HepG2 (cell line): Measurements from ENCODE around the gene P2RX3. TPM values are rescaled to one million over a fixed set of nuclear protein-coding genes. Genes with fewer than 3 reads are reported as not detected.

Experiments used
- GRHL1 ChIP-seq: sonication (generic); formaldehyde crosslinking; conservative IDR thresholded peaks from 2 replicates; pipeline ENCODE4 v1.8.0; 2022; ENCODE audit warnings: missing genetic modification reagents
- MED13 ChIP-seq: sonication (generic); formaldehyde crosslinking; IDR thresholded peaks from 2 replicates; pipeline ENCODE4 v1.5.0; 2020; ENCODE audit warnings: missing genetic modification reagents
- MXD4 ChIP-seq: IDR thresholded peaks from 2 replicates; pipeline ENCODE4 v1.6.1; 2016; ENCODE audit warnings: mild to moderate bottlenecking, missing biosample characterization, missing genetic modification reagents
- SMAD1 ChIP-seq: sonication (generic); formaldehyde crosslinking; IDR thresholded peaks from 2 replicates; pipeline ENCODE4 v1.4.0; 2020; ENCODE audit warnings: missing genetic modification reagents, low read depth, mild to moderate bottlenecking, borderline replicate concordance
- U2AF2 ChIP-seq: fragments of 200-400 bp; formaldehyde crosslinking; IDR thresholded peaks from 2 replicates; pipeline ENCODE4 v1.6.1; 2017; ENCODE audit warnings: low read depth, mild to moderate bottlenecking, low read length
- ZBTB46 ChIP-seq: sonication (generic); formaldehyde crosslinking; IDR thresholded peaks from 2 replicates; pipeline ENCODE4 v1.4.0; 2020; ENCODE audit warnings: mild to moderate bottlenecking, missing genetic modification reagents, borderline replicate concordance
- ZFX ChIP-seq: sonication (generic); formaldehyde crosslinking; IDR thresholded peaks from 2 replicates; pipeline ENCODE4 v1.4.0; 2020; ENCODE audit warnings: mild to moderate bottlenecking, low read depth, missing genetic modification reagents, moderate library complexity
- ZMAT3 ChIP-seq: sonication (generic); formaldehyde crosslinking; conservative IDR thresholded peaks from 2 replicates; pipeline ENCODE4 v1.7.0; 2021; ENCODE audit warnings: missing genetic modification reagents
- ZNF121 ChIP-seq: sonication (generic); formaldehyde crosslinking; IDR thresholded peaks from 2 replicates; pipeline ENCODE4 v1.5.0; 2020; ENCODE audit warnings: mild to moderate bottlenecking, missing genetic modification reagents
- ZNF777 ChIP-seq: sonication (generic); formaldehyde crosslinking; IDR thresholded peaks from 2 replicates; pipeline ENCODE4 v1.4.0; 2020; ENCODE audit warnings: missing genetic modification reagents
- ZNF781 ChIP-seq: sonication (generic); formaldehyde crosslinking; IDR thresholded peaks from 2 replicates; pipeline ENCODE4 v1.5.1; 2020; ENCODE audit warnings: borderline replicate concordance, mild to moderate bottlenecking, missing genetic modification reagents; ENCODE audit errors: not compliant biosample characterization
- ZSCAN20 ChIP-seq: sonication (generic); formaldehyde crosslinking; IDR thresholded peaks from 2 replicates; pipeline ENCODE4 v1.4.0; 2020; ENCODE audit warnings: missing genetic modification reagents, mild to moderate bottlenecking, borderline replicate concordance
- ZZZ3 ChIP-seq: sonication (generic); formaldehyde crosslinking; IDR thresholded peaks from 2 replicates; pipeline ENCODE4 v1.4.0; 2020; ENCODE audit warnings: missing genetic modification reagents, mild to moderate bottlenecking, borderline replicate concordance
- polyA plus RNA-seq, 8 experiments: library from polyadenylated mRNA; depleted of rRNA in 3 of 8; stranded (reverse) in 7 of 8; unstranded in 1 of 8; fragments of >200 nt; fragmentation: Illumina TruSeq in 4 of 8; extraction: Trizol in 4 of 8; gene quantifications; 2 replicates each; pipeline versions ENCODE4 v1.2.1 to v1.2.3, GENCODE V29; 2011 to 2016; ENCODE audit warnings: low read depth in 4 of 8, missing spikeins in 1 of 8, mixed read lengths in 1 of 8; ENCODE audit not compliant: insufficient read depth in 1 of 8
- total RNA-seq, 5 experiments: library from RNA; depleted of rRNA; stranded (reverse); fragments of >200 nt; fragmentation: Illumina TruSeq; extraction: Trizol; gene quantifications; 2 replicates each; pipeline ENCODE4 v1.2.3, GENCODE V29; 2016; ENCODE audit warnings: low read depth in 1 of 5
- TF ChIP-seq, protein P1 (sequence below): sonication (generic); formaldehyde crosslinking; IDR thresholded peaks from 2 replicates; pipeline ENCODE4 v1.4.0; 2020; ENCODE audit warnings: missing genetic modification reagents
- TF ChIP-seq, protein P2 (sequence below): sonication (generic); formaldehyde crosslinking; IDR thresholded peaks from 2 replicates; pipeline ENCODE4 v1.8.0; 2022; ENCODE audit warnings: low read depth, missing genetic modification reagents
- TF ChIP-seq, protein P3 (sequence below): sonication (generic); formaldehyde crosslinking; IDR thresholded peaks from 2 replicates; pipeline ENCODE4 v1.4.0; 2020; ENCODE audit warnings: mild to moderate bottlenecking, missing genetic modification reagents

The P2RX3 gene
- total and polyA plus RNA-seq, 2 of the 13 experiments (the other 11 are each of a cell fraction or from before 2014, with no cell fraction given), result 0.08 TPM; not detected in 1

DNA sequence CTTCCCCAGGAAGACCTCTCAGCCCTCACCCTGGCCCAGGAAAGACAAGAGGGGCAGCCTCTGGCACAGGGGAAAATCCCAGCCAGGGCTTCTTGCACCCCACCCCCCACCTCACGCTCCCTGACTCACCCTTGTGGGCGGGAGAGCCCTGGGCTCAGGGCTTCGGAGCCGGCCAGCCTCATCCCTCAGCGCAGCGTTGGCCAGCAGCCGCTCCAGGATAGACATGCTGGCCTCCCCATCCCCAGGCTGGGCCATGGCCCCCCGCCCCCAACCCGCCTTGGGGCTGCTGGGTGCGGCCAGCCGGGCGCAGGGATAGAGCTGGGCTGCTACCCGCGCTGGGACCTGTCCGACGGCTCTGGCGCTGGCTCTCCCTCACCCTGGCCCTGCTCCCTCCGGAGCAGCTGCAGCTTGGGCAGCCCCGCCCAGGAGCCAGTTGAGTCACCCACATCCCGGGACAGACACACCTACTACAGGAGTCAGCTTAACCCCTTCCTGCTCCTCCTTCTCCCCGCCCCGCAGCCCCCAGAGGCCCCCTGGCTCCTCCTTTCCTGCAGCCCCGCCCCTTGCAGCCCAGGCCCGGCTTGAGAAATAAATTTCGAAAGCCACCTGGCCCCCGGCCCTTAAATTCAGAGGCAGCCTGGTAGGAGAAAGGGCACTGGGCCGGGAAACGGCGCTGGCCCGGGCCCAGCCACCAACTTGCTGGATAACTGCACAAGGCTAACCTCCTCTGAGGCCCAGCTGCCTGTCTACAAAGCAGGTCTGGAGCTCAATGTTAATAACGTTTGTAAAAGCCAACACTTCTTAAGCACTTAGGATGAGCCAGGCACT, 26.8 kb upstream of the P2RX3 start (continued):
- TF ChIP-seq MXD4 (CRISPR knock-in tag) (0 out of 2 replicates have a peak, but pooled peaks have one; percentile 21), U2AF2 (no peak), SMAD1 (CRISPR knock-in tag) (no peak), ZBTB46 (CRISPR knock-in tag) (no peak), ZNF121 (no peak; the same call in 1 of the 2 replicates), MED13 (CRISPR knock-in tag) (no peak), ZSCAN20 (CRISPR knock-in tag) (no peak), ZMAT3 (CRISPR knock-in tag) (no peak), ZZZ3 (no peak), ZNF781 (CRISPR knock-in tag) (no peak), ZNF777 (CRISPR knock-in tag) (peak; percentile 73), ZFX (0 out of 2 replicates have a peak, but pooled peaks have one; percentile 27), GRHL1 (CRISPR knock-in tag) (no peak)
- TF ChIP-seq, protein P1, sequence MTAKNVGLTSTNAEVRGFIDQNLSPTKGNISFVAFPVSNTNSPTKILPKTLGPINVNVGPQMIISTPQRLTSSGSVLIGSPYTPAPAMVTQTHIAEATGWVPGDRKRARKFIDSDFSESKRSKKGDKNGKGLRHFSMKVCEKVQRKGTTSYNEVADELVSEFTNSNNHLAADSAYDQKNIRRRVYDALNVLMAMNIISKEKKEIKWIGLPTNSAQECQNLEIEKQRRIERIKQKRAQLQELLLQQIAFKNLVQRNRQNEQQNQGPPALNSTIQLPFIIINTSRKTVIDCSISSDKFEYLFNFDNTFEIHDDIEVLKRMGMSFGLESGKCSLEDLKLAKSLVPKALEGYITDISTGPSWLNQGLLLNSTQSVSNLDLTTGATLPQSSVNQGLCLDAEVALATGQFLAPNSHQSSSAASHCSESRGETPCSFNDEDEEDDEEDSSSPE (CRISPR knock-in tag), result 0 out of 2 replicates have a peak, but pooled peaks have one; percentile 8
- TF ChIP-seq, protein P2, sequence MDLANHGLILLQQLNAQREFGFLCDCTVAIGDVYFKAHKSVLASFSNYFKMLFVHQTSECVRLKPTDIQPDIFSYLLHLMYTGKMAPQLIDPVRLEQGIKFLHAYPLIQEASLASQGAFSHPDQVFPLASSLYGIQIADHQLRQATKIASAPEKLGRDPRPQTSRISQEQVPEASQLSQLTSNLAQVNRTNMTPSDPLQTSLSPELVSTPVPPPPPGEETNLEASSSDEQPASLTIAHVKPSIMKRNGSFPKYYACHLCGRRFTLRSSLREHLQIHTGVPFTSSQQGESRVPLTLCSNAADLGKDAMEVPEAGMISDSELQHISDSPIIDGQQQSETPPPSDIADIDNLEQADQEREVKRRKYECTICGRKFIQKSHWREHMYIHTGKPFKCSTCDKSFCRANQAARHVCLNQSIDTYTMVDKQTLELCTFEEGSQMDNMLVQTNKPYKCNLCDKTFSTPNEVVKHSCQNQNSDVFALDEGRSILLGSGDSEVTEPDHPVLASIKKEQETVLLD (CRISPR knock-in tag), result no peak
- TF ChIP-seq, protein P3, sequence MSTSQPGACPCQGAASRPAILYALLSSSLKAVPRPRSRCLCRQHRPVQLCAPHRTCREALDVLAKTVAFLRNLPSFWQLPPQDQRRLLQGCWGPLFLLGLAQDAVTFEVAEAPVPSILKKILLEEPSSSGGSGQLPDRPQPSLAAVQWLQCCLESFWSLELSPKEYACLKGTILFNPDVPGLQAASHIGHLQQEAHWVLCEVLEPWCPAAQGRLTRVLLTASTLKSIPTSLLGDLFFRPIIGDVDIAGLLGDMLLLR (CRISPR knock-in tag), result no peak
